ENCODE results near the gene ATP11C.
"Not testable (repeated sequence)": the region's sequence is repeated elsewhere in the genome, so short reads cannot be mapped to it uniquely, and the experiment has no call there.

Gene ATP11C

GRCh38 chrX:139924696-139925095 is 8.2 kb downstream of the ATP11C start:
- Histone ChIP-seq H3K9ac (ENCODE audit: low read depth in 1 of 2, low read length in 2 of 2) (no peak overlapping the region), H3K36me3 (ENCODE audit: control insufficient read depth in 1 of 2, insufficient read depth in 2 of 2, low read length in 2 of 2) (no peaks in the 10 kb centered on the region), H3K4me3 (ENCODE audit: low read depth in 1 of 2, low read length in 2 of 2) (no peak overlapping the region), H3K4me1 (ENCODE audit: control insufficient read depth in 1 of 2, insufficient read depth in 2 of 2, low read length in 2 of 2) (peaks cover 8% of the 10 kb centered on the region in 2 donors), H3K27me3 (ENCODE audit: control insufficient read depth in 1 of 2, insufficient read depth in 2 of 2, low read length in 2 of 2) (no peaks in the 10 kb centered on the region), H3K27ac (ENCODE audit: low read depth, low read length) (no peak overlapping the region), H3K9me3 (ENCODE audit: control insufficient read depth in 1 of 2, low read length in 2 of 2) (no peaks in the 10 kb centered on the region)

GRCh38 chrX:139924069-139924695 is 8.7 kb downstream of the ATP11C start:
- Histone ChIP-seq H3K4me3 (ENCODE audit: low read depth in 1 of 2, low read length in 2 of 2) (no peak overlapping the region), H3K4me1 (ENCODE audit: control insufficient read depth in 1 of 2, insufficient read depth in 2 of 2, low read length in 2 of 2) (peaks cover 6 to 8% of the 10 kb centered on the region in 2 donors), H3K9me3 (ENCODE audit: control insufficient read depth in 1 of 2, low read length in 2 of 2) (no peaks in the 10 kb centered on the region), H3K9ac (ENCODE audit: low read depth in 1 of 2, low read length in 2 of 2) (no peak overlapping the region), H3K27me3 (ENCODE audit: control insufficient read depth in 1 of 2, insufficient read depth in 2 of 2, low read length in 2 of 2) (no peaks in the 10 kb centered on the region), H3K36me3 (ENCODE audit: control insufficient read depth in 1 of 2, insufficient read depth in 2 of 2, low read length in 2 of 2) (no peaks in the 10 kb centered on the region), H3K27ac (ENCODE audit: low read depth, low read length) (no peak overlapping the region)

GRCh38 chrX:139921142-139921541 is 11.7 kb downstream of the ATP11C start:
- not testable (repeated sequence) for H3K9ac ChIP-seq (ENCODE audit: low read depth in 1 of 2, low read length in 2 of 2); H3K36me3 ChIP-seq (ENCODE audit: control insufficient read depth in 1 of 2, insufficient read depth in 2 of 2, low read length in 2 of 2); H3K4me1 ChIP-seq (ENCODE audit: control insufficient read depth in 1 of 2, insufficient read depth in 2 of 2, low read length in 2 of 2); H3K9me3 ChIP-seq (ENCODE audit: control insufficient read depth in 1 of 2, low read length in 2 of 2); H3K27ac ChIP-seq (ENCODE audit: low read depth, low read length); H3K4me3 ChIP-seq (ENCODE audit: low read depth in 1 of 2, low read length in 2 of 2); H3K27me3 ChIP-seq (ENCODE audit: control insufficient read depth in 1 of 2, insufficient read depth in 2 of 2, low read length in 2 of 2)

GRCh38 chrX:139920316-139920715 is 12.5 kb downstream of the ATP11C start:
- Histone ChIP-seq H3K9me3 (ENCODE audit: control insufficient read depth in 1 of 2, low read length in 2 of 2) (no peaks in the 10 kb centered on the region), H3K9ac (ENCODE audit: low read depth in 1 of 2, low read length in 2 of 2) (no peak overlapping the region), H3K4me3 (ENCODE audit: low read depth in 1 of 2, low read length in 2 of 2) (no peak overlapping the region), H3K36me3 (ENCODE audit: control insufficient read depth in 1 of 2, insufficient read depth in 2 of 2, low read length in 2 of 2) (no peaks in the 10 kb centered on the region), H3K27me3 (ENCODE audit: control insufficient read depth in 1 of 2, insufficient read depth in 2 of 2, low read length in 2 of 2) (no peaks in the 10 kb centered on the region), H3K4me1 (ENCODE audit: control insufficient read depth in 1 of 2, insufficient read depth in 2 of 2, low read length in 2 of 2) (peaks cover 4 to 6% of the 10 kb centered on the region in 2 donors), H3K27ac (ENCODE audit: low read depth, low read length) (no peak overlapping the region)

DNA sequence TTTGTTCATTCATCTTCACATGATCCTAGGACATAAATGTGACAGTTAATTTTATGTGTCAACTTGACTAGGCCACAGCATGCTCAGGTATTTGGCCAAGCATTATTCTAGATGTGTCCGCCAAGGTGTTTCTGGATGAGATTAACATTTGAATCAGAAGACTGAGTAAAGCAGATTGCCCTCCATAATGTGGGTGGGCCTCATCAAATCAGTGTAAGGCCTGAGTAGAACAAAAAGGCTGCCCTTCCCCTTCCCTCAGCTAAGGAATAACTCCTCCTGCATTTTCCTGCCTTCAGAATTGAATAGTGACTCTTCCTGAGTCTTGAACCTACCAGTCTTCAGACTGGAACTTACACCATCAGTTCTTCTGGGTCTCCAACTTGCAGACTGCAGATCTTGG is 18.4 kb downstream of the ATP11C start:
- Histone ChIP-seq H3K36me3 (ENCODE audit: control insufficient read depth in 1 of 2, insufficient read depth in 2 of 2, low read length in 2 of 2) (no peaks in the 10 kb centered on the region), H3K9ac (ENCODE audit: low read depth in 1 of 2, low read length in 2 of 2) (no peak overlapping the region), H3K27ac (ENCODE audit: low read depth, low read length) (no peak overlapping the region), H3K27me3 (ENCODE audit: control insufficient read depth in 1 of 2, insufficient read depth in 2 of 2, low read length in 2 of 2) (no peaks in the 10 kb centered on the region), H3K4me3 (ENCODE audit: low read depth in 1 of 2, low read length in 2 of 2) (no peak overlapping the region), H3K4me1 (ENCODE audit: control insufficient read depth in 1 of 2, insufficient read depth in 2 of 2, low read length in 2 of 2) (no peaks in the 10 kb centered on the region), H3K9me3 (ENCODE audit: control insufficient read depth in 1 of 2, low read length in 2 of 2) (no peaks in the 10 kb centered on the region)

DNA sequence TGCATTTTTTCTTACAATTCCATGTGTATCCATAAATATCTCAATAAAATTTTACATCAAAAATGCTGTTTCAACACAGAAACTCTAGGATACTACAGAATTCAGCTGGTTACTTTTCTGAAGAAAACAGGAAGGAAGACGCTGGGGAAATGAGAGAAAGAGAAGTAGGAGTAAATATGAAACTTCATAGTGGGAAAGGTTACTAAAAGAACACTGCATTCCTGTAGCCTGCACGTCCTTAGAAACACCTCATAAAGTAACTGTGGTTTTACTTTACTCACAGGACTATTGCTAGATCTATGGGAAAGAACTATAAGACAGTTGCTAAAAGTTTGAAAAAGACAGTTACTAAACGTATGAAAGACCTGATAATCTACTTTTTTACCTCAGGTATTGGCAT is 23.1 kb downstream of the ATP11C start:
- Histone ChIP-seq H3K4me1 (ENCODE audit: control insufficient read depth in 1 of 2, insufficient read depth in 2 of 2, low read length in 2 of 2) (no peaks in the 10 kb centered on the region), H3K4me3 (ENCODE audit: low read depth in 1 of 2, low read length in 2 of 2) (no peak overlapping the region)

GRCh38 chrX:139907078-139907477 is 25.8 kb downstream of the ATP11C start:
- Histone ChIP-seq H3K36me3 (ENCODE audit: control insufficient read depth in 1 of 2, insufficient read depth in 2 of 2, low read length in 2 of 2) (no peaks in the 10 kb centered on the region), H3K9ac (ENCODE audit: low read depth in 1 of 2, low read length in 2 of 2) (no peak overlapping the region), H3K4me3 (ENCODE audit: low read depth in 1 of 2, low read length in 2 of 2) (no peak overlapping the region), H3K9me3 (ENCODE audit: control insufficient read depth in 1 of 2, low read length in 2 of 2) (no peaks in the 10 kb centered on the region), H3K4me1 (ENCODE audit: control insufficient read depth in 1 of 2, insufficient read depth in 2 of 2, low read length in 2 of 2) (no peaks in the 10 kb centered on the region), H3K27me3 (ENCODE audit: control insufficient read depth in 1 of 2, insufficient read depth in 2 of 2, low read length in 2 of 2) (no peaks in the 10 kb centered on the region), H3K27ac (ENCODE audit: low read depth, low read length) (no peak overlapping the region)

More for the DNA sequence above, 23.1 kb downstream of the ATP11C start:
- Histone ChIP-seq H3K36me3 (ENCODE audit: control insufficient read depth in 1 of 2, insufficient read depth in 2 of 2, low read length in 2 of 2) (no peaks in the 10 kb centered on the region), H3K9me3 (ENCODE audit: control insufficient read depth in 1 of 2, low read length in 2 of 2) (no peaks in the 10 kb centered on the region), H3K27ac (ENCODE audit: low read depth, low read length) (no peak overlapping the region), H3K9ac (ENCODE audit: low read depth in 1 of 2, low read length in 2 of 2) (no peak overlapping the region), H3K27me3 (ENCODE audit: control insufficient read depth in 1 of 2, insufficient read depth in 2 of 2, low read length in 2 of 2) (no peaks in the 10 kb centered on the region)

GRCh38 chrX:139905743-139906142 is 27.1 kb downstream of the ATP11C start:
- Histone ChIP-seq H3K27me3 (ENCODE audit: control insufficient read depth in 1 of 2, insufficient read depth in 2 of 2, low read length in 2 of 2) (no peaks in the 10 kb centered on the region), H3K27ac (ENCODE audit: low read depth, low read length) (no peak overlapping the region), H3K36me3 (ENCODE audit: control insufficient read depth in 1 of 2, insufficient read depth in 2 of 2, low read length in 2 of 2) (no peaks in the 10 kb centered on the region), H3K9me3 (ENCODE audit: control insufficient read depth in 1 of 2, low read length in 2 of 2) (no peaks in the 10 kb centered on the region), H3K4me1 (ENCODE audit: control insufficient read depth in 1 of 2, insufficient read depth in 2 of 2, low read length in 2 of 2) (no peaks in the 10 kb centered on the region), H3K4me3 (ENCODE audit: low read depth in 1 of 2, low read length in 2 of 2) (no peak overlapping the region), H3K9ac (ENCODE audit: low read depth in 1 of 2, low read length in 2 of 2) (no peak overlapping the region)

DNA sequence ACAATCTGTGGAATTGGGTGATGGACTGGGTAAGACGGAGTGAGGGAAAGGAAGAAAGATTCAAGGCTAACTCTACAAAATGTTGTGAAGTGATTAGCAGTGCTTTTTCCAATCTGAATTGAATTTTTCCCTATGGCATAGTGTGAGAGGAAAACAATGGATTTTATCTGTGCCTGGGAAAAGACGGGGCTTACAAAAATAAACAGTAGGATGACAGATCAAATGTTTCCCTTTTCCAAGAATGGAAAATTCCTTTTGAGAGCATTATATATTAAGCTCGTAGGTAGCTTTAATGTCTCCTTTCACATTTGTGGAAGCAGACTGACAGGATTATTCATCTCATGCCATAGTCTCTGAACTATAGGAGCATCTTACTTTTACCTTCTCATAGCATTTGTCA is 27.8 kb downstream of the ATP11C start:
- Histone ChIP-seq H3K9me3 (ENCODE audit: control insufficient read depth in 1 of 2, low read length in 2 of 2) (no peaks in the 10 kb centered on the region), H3K27ac (ENCODE audit: low read depth, low read length) (no peak overlapping the region), H3K9ac (ENCODE audit: low read depth in 1 of 2, low read length in 2 of 2) (no peak overlapping the region), H3K4me3 (ENCODE audit: low read depth in 1 of 2, low read length in 2 of 2) (no peak overlapping the region), H3K4me1 (ENCODE audit: control insufficient read depth in 1 of 2, insufficient read depth in 2 of 2, low read length in 2 of 2) (no peaks in the 10 kb centered on the region), H3K27me3 (ENCODE audit: control insufficient read depth in 1 of 2, insufficient read depth in 2 of 2, low read length in 2 of 2) (no peaks in the 10 kb centered on the region), H3K36me3 (ENCODE audit: control insufficient read depth in 1 of 2, insufficient read depth in 2 of 2, low read length in 2 of 2) (no peaks in the 10 kb centered on the region)

- no peaks in the 10 kb centered on the region for H3K9me3 ChIP-seq (ENCODE audit: control insufficient read depth in 1 of 2, low read length in 2 of 2)
Observed at GRCh38 chrX:139903210-139903609, 29.6 kb downstream of the ATP11C start.

DNA sequence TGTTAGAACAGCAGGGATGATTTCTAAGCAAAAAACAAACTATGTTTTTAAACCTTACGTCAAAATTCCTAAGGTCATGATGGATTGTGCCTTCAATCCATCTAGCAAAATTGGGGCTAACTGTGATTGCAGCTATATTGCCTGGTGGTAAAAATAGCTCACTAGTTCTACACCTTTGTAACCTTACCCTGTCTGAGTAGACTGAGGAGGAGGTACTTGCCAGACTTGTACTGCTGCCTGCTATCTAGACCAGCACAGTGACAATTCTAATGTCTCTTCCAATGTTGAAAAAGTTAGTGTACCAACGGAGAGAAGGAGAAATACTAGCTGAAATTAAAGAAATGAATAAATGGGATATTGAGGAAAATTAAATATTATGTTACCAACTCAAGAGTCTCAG is 30.3 kb downstream of the ATP11C start:
- no peaks in the 10 kb centered on the region for H3K36me3 ChIP-seq (ENCODE audit: control insufficient read depth in 1 of 2, insufficient read depth in 2 of 2, low read length in 2 of 2)
- H3K4me3 ChIP-seq (ENCODE audit: low read depth in 1 of 2, low read length in 2 of 2) = no peak overlapping the region
- H3K9ac ChIP-seq (ENCODE audit: low read depth in 1 of 2, low read length in 2 of 2) = no peak overlapping the region
- no peaks in the 10 kb centered on the region for H3K27me3 ChIP-seq (ENCODE audit: control insufficient read depth in 1 of 2, insufficient read depth in 2 of 2, low read length in 2 of 2)
- no peak overlapping the region for H3K27ac ChIP-seq (ENCODE audit: low read depth, low read length)
- H3K4me1 ChIP-seq (ENCODE audit: control insufficient read depth in 1 of 2, insufficient read depth in 2 of 2, low read length in 2 of 2) = no peaks in the 10 kb centered on the region
- H3K9me3 ChIP-seq (ENCODE audit: control insufficient read depth in 1 of 2, low read length in 2 of 2) = no peaks in the 10 kb centered on the region

More at GRCh38 chrX:139903210-139903609, 29.6 kb downstream of the ATP11C start:
- no peaks in the 10 kb centered on the region for H3K36me3 ChIP-seq (ENCODE audit: control insufficient read depth in 1 of 2, insufficient read depth in 2 of 2, low read length in 2 of 2)
- no peak overlapping the region for H3K9ac ChIP-seq (ENCODE audit: low read depth in 1 of 2, low read length in 2 of 2)
- no peak overlapping the region for H3K27ac ChIP-seq (ENCODE audit: low read depth, low read length)
- H3K4me1 ChIP-seq (ENCODE audit: control insufficient read depth in 1 of 2, insufficient read depth in 2 of 2, low read length in 2 of 2) = no peaks in the 10 kb centered on the region
- no peak overlapping the region for H3K4me3 ChIP-seq (ENCODE audit: low read depth in 1 of 2, low read length in 2 of 2)
- H3K27me3 ChIP-seq (ENCODE audit: control insufficient read depth in 1 of 2, insufficient read depth in 2 of 2, low read length in 2 of 2) = no peaks in the 10 kb centered on the region

All from duodenal mucosa (tissue), 2 donors.